Esophagus mucosa (tissue), 1 donor: ENCODE measurements around the gene STIP1. TPM values are rescaled to one million over a fixed set of nuclear protein-coding genes. Genes with fewer than 3 reads are reported as not detected.

Experiments used
- ATAC-seq: fragments of 200-7000 bp; cut with Tn5 transposase; one replicate; pipeline ENCODE4 v1.9.1; 2020
- total RNA-seq: library from RNA; stranded (reverse); gene quantifications from one replicate; pipeline ENCODE4 v1.2.4, GENCODE V29; 2023
- donor health status: DM: yes; HTN: yes; CAD: no.

STIP1 gene
- total RNA-seq, result 74.2 TPM

DNA sequence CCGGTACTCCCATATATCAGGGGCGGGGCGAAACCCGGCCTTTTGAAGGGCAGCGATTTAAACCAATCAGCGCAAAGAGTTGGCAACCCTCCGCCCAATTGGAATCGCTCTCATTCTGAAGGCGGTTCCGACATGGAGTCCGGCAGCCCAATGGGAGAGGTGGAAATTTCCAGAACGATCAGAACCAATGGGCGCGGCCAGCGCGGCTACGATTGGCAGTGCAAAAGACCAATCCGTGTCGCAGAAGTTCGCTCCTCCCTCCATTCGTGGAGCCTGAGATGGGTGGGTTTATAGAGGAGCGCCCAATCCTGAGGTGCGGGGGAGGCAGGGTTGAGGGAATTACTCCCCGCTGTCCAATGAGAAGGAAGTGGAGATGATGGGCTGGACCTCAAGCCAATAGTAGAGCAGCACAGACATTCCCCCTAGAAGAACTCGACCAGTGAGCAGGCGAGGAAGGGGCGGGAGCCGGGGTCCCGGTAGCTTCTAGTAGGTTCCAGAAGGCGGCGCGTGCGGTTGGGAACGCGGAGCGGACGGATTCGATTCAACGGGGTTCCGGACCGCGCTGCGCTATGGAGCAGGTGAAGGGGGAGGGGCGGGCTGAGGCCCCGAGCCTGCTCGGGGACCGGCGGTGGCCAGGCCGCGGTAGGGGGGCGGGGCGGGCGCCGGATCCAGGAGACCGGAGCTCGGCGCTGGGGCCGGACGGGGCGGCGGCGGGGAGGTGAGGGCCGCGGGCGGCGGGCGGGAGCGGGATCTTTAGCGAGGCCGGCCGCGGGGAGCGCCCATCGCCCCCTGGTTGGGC, at the start of gene STIP1:
Gene STIP1, plus strand, starts transcription at position 479 of the 799 bp plus-strand sequence. Its CDS starts 91 bp downstream, at position 570.
- ATAC-seq, result peak; percentile 94

DNA sequence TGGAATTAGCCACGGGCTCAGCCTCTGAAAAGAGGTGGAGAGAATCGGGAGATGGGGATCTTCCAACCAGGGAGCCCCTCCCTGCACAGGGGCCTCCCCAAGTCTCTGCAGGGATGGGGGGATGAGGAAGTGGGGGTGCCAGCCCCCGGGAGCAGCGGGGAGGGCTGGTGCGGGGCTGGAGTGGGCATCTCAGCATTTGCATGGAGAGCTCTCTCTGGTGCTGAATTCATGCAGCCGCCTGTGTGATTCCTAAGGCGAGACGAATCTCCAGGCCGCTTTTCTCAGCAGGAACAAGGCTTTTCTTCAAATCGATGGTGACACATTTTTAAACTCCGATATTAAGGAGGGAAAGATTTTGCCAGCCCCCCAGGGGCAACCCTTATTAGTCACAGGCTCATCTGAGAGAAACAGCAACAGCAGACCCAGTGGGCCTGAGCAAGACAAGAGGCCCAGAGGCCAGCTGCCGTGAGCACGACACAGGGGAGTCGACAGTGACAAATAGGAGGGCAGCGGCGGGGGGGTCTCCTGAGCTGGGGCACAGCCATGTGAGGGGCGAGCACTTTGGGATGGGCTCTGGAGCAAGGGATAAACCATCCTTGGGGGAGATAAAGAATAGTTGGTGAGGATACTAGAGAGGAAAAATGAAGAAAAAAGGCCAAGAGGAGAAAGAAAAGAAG, 49.1 kb upstream of the STIP1 start:
- ATAC-seq, result no peak

DNA sequence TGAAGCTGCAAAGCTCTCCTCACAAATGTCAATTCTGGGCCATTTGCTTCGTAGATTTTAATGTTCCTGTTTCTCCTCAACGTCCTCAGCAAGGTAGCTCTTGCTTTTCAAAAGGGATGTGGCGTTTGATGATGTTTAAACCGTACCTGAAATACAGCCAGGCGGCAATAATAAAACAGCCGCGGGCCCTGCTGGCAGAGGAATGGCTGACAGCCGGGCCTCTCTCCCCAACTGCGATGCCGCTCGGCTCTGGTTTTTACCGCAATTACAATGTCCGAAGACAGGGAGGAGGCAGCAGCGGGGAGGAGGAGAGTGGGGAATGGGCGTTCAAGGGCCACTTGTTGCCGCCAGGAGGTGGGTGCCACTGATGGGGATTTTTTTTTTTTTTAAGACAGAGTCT, 47.6 kb upstream of the STIP1 start:
- no peak for ATAC-seq

DNA sequence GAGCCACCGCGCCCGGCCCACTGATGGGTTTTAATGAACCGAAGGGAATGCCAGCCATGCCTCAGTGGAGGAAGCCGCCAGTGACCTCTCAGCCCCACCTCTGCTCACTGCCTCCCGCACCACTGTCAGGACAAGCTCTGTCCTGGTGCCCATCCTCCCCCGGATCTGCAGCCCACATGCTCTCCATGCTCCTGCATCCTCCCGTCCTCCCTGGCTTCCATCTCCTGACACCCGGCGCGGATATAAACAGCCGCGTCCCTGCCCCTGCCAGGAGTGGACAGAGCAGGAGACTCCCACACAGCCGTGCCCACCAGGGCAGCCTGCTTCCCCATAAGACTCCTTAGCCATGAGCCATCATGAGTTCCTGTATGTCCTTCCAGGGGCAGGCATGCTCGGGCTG, 46.9 kb upstream of the STIP1 start:
- no peak for ATAC-seq

DNA sequence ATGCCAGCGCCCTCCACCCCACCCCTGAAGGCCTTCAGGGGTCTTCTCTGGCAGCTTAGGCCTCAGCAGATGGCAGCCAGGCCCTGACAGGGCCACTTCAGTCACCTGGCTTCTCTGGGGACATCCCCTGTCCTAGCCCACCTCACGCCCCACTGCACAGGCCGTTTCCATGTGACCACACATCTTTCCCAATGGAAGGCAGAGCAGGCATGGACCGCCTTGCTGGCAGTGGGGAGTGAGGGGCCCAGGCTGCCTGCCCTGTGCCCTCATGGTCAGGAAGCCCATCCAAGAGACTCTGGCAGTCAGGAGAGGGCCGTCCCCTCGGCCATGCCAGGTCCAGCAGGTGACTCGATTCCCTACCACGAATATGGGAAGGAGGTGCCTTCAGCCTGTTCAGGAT, 45.9 kb upstream of the STIP1 start:
- ATAC-seq, result no peak

DNA sequence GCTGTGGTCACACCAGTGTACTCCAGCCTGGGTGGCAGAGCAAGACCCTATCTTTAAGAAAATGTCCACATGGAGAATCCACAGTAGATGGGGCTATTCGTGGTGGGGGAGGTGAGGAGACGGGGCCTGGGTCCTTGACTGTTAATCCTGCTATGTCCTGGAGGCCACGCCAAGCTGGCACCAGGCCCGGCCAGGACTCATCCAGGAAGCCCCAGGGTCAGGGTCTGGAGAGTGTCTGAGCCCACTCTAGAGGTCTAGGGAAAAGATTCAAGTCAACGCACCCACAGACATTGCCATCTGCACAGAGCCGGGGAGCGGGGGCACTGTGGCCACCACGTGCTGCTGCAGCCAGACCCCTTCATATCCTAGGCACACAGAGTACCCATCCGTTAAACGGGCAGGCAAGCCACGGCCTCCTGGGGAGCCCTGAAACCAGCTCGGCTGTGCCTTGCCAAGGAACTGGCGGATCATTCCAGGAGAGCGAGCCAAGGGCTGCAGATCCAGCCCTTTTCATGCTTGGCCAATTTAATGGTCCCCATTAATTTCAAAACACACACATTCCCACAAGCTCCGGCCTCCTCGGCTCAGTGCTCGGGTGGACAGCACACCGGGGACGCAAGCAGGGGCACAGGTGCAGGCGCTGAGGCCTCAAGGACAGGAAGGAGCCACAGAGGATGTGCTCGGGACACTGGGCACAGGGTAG, 44.7 kb upstream of the STIP1 start:
- ATAC-seq, result no peak

DNA sequence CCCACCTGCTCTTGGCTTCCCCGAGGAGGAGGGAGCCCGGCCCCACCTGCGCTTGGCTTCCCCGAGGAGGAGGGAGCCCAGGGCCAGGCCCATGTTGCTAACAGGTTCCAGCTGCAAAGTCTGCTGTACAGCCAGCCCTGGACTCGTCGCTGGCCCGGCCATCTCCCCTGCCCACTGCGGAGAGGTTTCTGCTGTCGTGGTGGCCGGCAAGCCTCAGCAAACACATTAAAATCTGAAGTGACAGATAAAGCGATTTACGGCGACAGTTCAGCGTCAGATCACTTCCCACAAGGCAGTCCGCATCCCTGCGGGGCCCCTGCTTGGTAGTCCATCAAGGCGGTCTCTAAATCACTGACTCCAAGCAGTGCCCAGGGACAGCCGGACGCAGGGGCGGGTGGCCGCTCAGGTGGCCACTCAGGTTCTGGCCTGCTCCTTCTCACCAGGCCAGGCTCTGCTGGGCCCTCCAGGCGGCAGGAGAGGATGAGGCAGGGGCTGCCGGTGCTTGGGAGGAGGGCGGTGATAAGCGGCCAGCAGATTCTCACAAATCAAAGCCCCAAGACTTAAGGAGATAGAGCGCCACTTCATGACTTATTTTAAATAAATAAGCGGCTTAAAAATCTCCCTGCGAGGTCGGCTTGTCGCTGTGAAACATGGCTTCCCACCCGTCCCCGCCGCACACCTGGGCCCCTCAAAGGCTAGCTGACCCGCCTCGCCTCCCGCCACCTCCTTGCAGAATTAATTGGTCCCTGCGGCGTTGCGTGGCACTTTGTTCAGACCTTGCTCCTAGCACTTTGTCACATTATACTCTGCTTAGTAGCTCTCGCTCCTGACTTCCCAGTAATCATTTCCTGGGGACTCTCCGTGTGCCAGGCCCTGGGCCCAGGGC, 41.1 kb upstream of the STIP1 start:
- no peak for ATAC-seq

DNA sequence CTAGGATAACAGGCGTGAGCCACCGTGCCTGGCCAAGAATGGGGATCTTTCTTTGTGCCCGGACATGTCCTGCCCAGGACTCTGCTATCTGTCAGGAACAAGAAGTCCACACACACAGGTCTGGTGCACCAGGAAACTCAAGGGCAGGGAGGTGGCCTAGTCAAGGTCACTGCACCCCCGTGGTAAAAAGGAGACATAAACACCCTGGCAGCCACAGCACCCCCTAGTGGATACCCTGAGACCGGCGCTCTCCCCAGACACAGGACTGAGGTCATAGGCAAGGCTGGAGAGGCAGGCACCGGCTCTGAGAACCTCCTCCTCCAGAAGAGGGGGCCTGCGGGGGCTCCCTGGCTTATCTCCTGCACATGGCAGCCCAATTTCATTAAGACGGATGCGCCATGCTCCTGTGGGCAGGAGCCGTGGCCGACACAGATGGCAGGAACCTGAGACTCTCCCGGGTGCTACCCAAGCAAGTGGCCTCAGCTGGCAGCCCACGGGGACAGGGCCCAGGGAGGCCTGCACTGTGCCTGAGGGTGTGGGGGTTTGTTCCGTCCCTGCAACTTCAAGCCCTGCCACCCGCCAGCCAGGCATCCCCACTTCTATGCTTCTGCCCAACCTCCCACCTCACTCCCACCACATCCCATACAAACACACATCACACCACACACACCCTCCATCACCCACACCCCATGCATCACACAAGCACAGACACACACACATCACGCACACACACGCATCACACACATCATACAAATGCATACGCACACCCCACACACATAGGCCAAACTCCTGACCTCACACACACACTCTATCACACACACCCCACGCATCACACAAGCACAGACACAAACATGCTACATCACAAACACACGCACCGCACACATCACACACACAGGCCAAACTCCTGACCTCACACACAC, 39.7 kb upstream of the STIP1 start:
- ATAC-seq, result peak; percentile 58

DNA sequence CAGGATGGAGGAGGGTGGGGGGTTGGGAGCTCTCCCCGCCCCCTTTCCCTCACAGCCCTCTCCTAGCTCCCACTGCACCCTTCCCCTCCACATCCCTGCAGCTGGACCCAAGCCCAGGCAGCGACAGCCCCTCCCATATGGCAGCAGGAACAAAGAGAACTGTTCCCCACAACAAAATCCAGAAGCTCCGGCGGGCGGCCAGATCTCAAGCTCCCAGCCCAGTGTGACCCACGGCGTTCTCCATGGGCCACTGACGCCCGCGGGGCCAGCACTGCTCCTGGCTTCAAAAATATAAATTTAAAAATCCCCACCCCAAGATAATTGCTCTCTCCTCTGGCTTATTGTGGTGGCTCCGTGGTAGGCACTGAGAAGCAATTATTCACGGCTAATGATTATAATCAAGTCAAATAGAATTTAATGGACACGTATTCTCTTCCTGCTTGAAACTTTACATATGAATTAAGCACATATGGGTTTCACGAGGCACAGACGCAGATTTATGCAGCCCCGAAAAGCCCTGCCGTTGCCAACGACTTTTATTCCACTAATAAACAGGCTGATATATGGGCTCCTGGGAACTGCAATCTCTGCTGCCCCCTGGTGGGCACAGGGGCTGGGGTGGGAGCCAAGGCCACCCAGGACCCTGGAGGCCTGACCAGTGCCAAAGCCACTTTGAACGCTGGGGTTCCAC, 37.6 kb upstream of the STIP1 start:
- ATAC-seq, result peak; percentile 42

DNA sequence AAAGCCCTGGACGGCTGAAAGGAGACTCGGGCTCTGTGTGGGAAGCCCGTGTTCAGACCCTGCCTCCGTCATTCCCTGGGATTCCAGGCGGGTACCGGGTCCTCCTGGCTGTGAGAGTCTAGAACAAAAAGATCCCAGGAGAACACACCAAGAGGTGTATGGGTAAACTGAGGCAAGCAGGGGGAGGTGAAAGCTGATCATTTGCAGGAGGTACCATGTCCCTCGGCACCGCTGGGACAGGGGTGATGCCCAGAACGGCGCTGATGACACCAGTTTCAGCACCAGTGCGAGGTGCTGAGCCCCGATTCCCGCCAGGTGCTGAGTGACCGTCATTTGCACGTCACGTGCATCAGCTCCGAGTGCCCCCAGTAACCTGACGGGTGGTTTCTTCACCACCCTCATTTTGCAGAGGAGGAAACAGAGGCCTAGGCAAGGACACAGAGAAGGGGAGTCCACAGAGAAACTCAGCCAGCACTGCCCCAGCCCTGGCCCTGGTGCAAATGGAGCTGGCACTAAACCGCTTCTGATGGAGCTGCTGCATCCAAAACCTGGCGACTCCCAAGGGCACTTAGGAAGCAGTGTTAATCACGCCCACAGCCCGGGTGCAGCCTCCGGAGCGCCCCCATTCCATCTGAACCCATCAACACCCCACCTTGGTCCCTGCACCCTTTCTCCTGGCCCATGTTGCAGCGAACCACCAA, 36.9 kb upstream of the STIP1 start:
- ATAC-seq, result no peak

DNA sequence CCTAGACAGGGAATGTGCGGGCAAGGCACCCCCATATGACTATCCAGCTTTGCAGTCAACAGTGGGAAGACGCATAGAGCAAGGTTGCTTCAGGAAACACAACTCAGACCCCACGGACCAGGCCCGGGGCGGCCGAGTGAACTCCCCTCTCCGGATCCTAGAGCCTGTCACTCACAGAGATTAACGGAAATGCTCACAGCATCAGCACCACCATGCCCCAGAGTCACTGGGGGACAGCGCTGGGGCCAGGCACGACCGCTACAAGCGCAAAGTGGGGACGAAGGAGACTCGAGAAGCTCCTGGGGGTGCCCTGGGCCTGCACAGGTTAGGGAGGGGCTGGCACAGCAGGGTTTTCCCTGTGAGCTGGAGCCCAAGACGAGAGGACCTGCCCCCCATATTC, 35.9 kb upstream of the STIP1 start:
- no peak for ATAC-seq

DNA sequence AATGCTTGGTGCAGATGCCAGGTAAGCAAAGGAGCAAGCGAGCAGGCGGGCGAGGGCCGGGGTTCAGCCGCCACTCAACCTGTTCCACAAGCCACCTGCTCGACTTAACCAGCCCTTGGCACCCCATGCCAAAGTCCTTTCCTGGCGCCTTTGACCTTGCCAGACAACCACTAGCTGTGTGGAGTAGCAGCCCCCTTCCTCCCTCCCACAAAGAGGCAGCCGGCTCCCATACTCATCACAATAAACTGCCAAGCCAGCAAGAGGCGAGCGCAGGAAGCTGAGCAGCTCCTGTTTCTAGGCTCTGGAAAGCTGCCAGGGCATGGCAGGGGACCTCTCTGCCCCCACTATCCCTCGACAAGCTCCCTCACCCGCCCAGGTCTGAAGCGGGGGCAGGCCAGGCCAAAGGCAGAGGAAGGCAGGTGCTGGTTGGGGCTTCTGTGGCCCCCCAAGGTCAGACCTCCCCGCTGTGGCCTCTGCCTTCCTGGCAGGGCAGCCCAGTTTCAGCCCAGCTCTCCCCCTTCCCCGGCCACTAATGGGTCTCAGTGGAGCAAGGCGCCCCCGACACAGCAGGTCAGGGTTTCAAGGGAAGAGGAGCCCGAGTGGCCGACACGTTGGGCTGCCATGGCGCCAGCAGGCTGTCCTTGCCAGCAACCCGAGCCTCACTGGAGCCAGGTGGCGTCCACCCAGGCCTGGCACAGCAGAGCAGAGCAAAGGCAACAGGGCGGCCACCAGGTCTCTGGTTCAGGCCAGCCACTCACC, 35.3 kb upstream of the STIP1 start:
- no peak for ATAC-seq

DNA sequence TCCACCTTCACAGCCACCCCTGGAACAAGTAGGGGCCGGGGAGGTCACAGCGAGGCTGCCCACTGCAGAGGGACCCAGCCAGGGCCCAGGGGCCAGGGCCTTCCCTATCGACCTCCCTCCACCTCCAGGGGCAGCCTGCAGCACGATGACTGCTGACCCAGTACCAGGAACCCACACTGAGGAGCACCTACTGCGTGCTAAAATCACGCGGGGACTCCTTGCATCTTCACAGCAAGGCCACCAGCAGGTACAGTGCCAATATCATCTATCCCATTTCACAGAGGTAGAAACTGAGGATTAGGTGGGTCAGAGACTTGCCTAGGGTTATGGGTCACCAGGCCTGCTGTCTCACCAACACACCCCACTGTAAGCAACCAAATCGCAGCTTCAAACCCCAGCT, 34.6 kb upstream of the STIP1 start:
- ATAC-seq, result no peak

DNA sequence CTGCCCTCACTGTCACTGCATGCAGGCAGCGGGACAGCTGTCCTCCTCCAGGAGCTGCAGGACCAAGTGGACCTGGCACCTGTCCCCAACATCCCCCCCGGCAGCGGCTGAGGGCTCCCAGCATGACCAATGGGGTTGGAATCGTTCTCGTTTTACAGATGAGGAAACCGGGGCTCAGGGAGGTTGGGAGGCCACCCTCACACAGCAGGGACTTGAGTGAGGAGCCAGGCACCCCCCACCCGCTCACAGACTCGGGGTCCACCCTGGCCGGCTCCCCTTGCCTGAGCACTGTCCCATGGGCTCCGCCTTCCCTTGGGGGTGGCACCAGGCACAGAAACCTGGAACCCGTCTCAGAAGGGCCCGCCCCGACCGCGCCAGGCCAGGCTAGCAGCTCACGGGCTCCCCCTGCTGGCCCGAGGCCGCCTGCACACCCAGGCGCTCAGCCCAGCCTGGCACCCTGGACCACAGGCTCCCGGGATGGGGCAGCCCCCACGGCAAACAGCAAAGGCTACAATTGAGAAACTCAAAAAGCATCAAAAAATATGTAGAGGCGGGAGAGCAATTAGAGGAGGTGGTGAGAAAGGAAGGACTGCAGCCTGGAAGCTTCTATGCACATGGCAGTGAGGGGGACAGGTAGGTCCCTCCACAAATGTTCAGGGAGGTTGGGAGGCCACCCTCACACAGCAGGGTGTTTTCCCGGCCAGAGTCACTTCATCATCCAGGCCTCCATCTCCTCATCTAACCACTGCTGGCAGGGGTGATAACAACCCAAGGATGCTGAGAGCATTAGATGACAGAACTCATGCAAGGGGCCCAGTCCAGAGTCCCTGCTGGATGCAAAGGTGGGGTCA, 32.9 kb upstream of the STIP1 start:
- peak; percentile 88 for ATAC-seq

DNA sequence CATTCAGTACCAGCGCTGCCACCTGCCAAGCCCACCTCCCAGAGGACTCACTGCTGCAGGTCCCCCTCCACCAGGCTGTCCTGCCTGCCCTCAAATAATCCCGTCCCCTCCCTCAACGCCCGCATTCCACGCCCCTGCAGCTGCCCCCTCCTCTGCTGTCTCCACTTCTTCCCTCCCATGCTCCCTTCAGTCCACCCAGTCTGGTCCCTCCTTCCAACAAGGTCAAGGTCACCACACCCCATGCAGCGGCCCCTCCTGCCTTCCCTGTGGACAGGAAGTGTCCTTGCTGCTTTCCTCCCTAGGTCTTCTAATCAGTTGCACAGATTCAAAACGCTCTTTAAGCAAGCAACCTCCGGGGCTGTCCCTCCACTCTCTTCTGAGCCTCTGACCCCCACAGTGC, 32.2 kb upstream of the STIP1 start:
- no peak for ATAC-seq

DNA sequence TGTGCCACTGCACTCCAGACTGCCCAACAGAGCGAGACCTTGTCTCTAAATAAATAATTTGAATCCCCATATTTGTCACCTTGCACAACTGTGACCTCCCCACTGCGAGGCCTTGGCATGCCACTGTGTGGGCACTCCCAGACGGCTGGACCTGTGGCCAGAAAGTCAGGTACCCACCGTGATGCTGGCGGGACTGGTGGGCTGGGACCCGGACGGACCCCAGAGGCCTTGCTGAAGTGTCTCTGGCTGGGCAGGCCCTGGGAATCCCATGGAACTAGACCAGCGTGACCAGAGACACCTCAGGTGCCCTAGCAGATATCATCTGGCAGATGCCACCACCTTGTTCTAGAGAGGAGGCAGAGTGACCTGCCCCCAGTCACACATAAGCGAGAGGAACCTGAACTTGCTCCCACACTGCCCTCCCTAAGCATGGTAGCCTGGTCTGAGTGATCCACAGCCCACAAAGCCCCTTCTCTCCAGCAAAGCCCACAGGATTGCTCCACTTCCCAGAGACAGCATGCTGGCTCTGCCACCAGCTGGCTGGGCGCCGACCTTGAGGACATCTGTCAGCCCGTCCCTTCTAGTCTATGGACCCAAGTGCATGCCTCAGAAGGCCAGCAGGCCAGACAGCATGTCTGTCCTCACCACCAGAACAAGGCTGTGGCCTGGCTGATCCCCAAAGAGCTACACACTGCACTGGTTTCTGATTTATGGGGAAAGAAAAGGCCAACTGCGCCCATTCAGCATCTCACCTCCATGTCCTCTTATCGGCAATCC, 29.5 kb upstream of the STIP1 start:
- ATAC-seq, result no peak

DNA sequence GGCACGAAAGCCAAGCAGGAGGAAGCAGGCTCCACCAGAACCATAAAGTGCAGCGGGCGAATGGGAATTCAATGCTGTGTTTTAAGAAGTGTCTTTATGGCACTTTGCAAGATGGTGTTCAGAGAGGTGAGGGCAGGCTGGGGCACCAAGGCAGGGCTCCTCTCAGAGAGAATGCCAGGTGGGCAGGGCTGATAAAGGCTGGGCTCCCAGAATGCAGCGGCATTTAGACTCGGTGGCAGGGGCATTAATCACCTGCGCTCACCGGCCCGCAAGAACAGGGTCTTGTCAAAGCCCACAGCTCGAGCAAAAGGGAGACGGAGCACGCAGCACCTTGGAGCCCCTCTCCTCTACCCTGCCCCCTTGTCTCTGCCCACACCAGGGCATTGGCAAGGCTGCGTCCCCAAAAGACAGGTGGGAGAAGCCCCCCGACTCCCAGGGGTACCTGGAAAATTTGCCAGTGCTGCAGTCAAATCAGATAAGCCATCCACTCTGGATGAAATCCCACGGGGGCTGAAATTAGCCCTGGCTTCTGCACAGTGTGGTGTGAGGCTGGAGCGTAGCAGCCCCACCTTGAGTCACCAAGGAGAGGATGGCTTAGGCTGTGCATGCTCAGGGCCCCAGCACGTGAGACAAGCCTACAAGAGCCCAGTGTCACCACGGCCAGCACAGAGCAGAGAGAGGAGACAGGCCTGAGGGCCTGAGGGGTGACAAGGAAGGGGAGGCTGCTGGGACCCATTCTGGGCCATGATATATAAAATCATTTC, 28.2 kb upstream of the STIP1 start:
- no peak for ATAC-seq
